ENCODE data around the gene TCF4.

Gene TCF4

GRCh38 chr18:55427951-55428350, 160.0 kb downstream of the TCF4 start:
- Histone ChIP-seq H4K20me1 (ENCODE audit: insufficient read depth, low read length) (no peaks in the 10 kb centered on the region), H3K4me2 (ENCODE audit: low read depth, low read length) (no peak overlapping the region), H3K27ac (ENCODE audit: low read length) (no peak overlapping the region), H3F3A (ENCODE audit: insufficient read depth, low read length) (no peaks in the 10 kb centered on the region), H3K4me1 (ENCODE audit: low read length) (no peaks in the 10 kb centered on the region), H3K36me3 (replicated peaks; ENCODE audit: insufficient read depth, low read length) (no peaks in the 10 kb centered on the region), H3K9me2 (replicated peaks; ENCODE audit: insufficient read depth, low read length) (no peaks in the 10 kb centered on the region), H2AFZ (ENCODE audit: low read length) (no peak overlapping the region), H3K4me3 (ENCODE audit: low read length) (no peak overlapping the region), H3K9ac (ENCODE audit: low read length) (no peak overlapping the region), H3K79me2 (ENCODE audit: low read length) (no peaks in the 10 kb centered on the region), H3K9me3 (replicated peaks; ENCODE audit: insufficient read depth, low read length) (no peaks in the 10 kb centered on the region), H3K27me3 (replicated peaks; ENCODE audit: insufficient read depth, low read length) (no peaks in the 10 kb centered on the region)
- TF ChIP-seq EZH2 (optimal IDR thresholded peaks at IDR 0.05; ENCODE audit: low read depth, low read length) (no peak), CTCF (IDR thresholded peaks at IDR 0.05; ENCODE audit: low read length) (no peak), EZH2phosphoT487 (IDR thresholded peaks at IDR 0.05; ENCODE audit: low read length) (no peak)
- DNase-seq, result no peak

GRCh38 chr18:55425698-55426097, 162.3 kb downstream of the TCF4 start:
- Histone ChIP-seq H3K9ac (ENCODE audit: low read length) (no peak overlapping the region), H3K4me1 (ENCODE audit: low read length) (no peaks in the 10 kb centered on the region), H4K20me1 (ENCODE audit: insufficient read depth, low read length) (no peaks in the 10 kb centered on the region), H3K9me2 (replicated peaks; ENCODE audit: insufficient read depth, low read length) (no peaks in the 10 kb centered on the region), H3K79me2 (ENCODE audit: low read length) (no peaks in the 10 kb centered on the region), H3K4me3 (ENCODE audit: low read length) (no peak overlapping the region), H3K36me3 (replicated peaks; ENCODE audit: insufficient read depth, low read length) (no peaks in the 10 kb centered on the region), H3K27me3 (replicated peaks; ENCODE audit: insufficient read depth, low read length) (no peaks in the 10 kb centered on the region), H3K9me3 (replicated peaks; ENCODE audit: insufficient read depth, low read length) (no peaks in the 10 kb centered on the region), H3K4me2 (ENCODE audit: low read depth, low read length) (no peak overlapping the region), H3F3A (ENCODE audit: insufficient read depth, low read length) (no peaks in the 10 kb centered on the region), H2AFZ (ENCODE audit: low read length) (no peak overlapping the region), H3K27ac (ENCODE audit: low read length) (no peak overlapping the region)
- TF ChIP-seq EZH2 (optimal IDR thresholded peaks at IDR 0.05; ENCODE audit: low read depth, low read length) (no peak), CTCF (IDR thresholded peaks at IDR 0.05; ENCODE audit: low read length) (no peak)
- DNase-seq, result no peak

DNA sequence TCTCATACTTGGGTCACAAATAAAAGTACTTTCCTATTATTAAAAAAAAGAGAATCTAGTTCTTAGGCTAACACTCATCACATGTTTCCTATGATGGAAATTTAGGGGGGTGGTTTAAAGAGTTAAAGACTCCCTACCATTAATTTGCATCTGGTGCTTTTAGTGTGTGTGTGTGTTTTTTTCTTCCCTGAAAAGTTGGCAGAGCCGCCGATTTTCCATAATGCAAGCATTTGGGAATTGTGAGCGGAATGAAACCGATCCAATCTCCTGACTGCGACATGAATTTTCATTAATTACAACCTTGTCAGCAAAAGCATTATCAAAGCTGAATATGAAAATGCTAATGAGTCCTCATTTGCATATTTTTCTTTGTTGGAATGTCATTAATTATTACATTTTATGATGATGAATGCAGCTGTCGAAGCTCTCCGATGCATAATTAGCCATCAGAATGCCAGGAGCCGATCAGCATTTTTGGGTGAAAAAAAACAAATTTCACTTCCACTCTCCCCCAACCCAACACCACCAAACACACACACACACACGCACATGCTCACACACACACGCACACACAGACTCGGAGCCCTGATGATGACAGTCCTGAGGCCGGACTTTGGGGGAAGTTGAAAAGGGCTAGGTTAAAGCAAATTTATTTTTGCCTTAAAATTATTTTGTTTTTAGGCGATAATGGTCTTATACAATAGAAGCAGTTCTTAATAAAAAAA, 165.4 kb downstream of the TCF4 start:
- DNase-seq, result no peak
- no peak overlapping the region for H2AFZ ChIP-seq (ENCODE audit: low read length)

More for the DNA sequence above, 165.4 kb downstream of the TCF4 start:
- no peak for TF ChIP-seq CTCF (IDR thresholded peaks at IDR 0.05; ENCODE audit: low read length)
- TF ChIP-seq EZH2phosphoT487 (IDR thresholded peaks at IDR 0.05; ENCODE audit: low read length), result no peak
- no peak for TF ChIP-seq EZH2 (optimal IDR thresholded peaks at IDR 0.05; ENCODE audit: low read depth, low read length)
- Histone ChIP-seq H3K9me3 (replicated peaks; ENCODE audit: insufficient read depth, low read length) (no peaks in the 10 kb centered on the region), H3K27me3 (replicated peaks; ENCODE audit: insufficient read depth, low read length) (no peaks in the 10 kb centered on the region), H3K4me3 (ENCODE audit: low read length) (no peak overlapping the region), H3K4me2 (ENCODE audit: low read depth, low read length) (no peak overlapping the region), H3K4me1 (ENCODE audit: low read length) (no peaks in the 10 kb centered on the region), H3K27ac (ENCODE audit: low read length) (no peak overlapping the region), H3K79me2 (ENCODE audit: low read length) (no peaks in the 10 kb centered on the region), H3K9me2 (replicated peaks; ENCODE audit: insufficient read depth, low read length) (no peaks in the 10 kb centered on the region), H3K9ac (ENCODE audit: low read length) (no peak overlapping the region), H3F3A (ENCODE audit: insufficient read depth, low read length) (no peaks in the 10 kb centered on the region), H4K20me1 (ENCODE audit: insufficient read depth, low read length) (no peaks in the 10 kb centered on the region), H3K36me3 (replicated peaks; ENCODE audit: insufficient read depth, low read length) (no peaks in the 10 kb centered on the region)
